HG02885 (cell line): ENCODE results near the gene TNK1.
A peak's percentile ranks its signal among the peaks of the same experiment; 100 is the strongest.

Source experiments
- ATAC-seq: cut with Tn5 transposase; IDR thresholded peaks from one replicate; pipeline ENCODE4 v1.9.1; 2021; ENCODE audit warnings: mild to moderate bottlenecking; ENCODE audit not compliant: unreplicated experiment, poor library complexity

Gene TNK1

DNA sequence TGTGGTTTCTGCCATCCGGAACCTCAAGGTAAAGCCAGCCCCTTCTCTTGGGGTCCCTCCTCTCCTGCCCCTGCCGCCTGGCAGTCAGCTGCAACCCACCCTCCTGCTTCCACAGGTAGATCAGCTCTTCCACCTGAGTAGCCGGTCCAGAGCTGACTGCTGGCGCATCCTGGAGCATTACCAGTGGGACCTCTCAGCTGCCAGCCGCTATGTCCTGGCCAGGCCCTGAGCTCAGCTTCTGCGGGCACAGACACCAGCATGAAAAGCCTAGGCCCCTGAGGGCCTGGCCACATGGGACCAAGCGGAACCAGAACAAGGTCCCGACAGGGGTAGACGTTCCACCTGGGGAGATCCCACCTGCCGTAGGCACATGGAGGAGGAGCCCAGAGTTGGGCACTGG lies 8.0 kb downstream of the TNK1 start:
- ATAC-seq = no peak

DNA sequence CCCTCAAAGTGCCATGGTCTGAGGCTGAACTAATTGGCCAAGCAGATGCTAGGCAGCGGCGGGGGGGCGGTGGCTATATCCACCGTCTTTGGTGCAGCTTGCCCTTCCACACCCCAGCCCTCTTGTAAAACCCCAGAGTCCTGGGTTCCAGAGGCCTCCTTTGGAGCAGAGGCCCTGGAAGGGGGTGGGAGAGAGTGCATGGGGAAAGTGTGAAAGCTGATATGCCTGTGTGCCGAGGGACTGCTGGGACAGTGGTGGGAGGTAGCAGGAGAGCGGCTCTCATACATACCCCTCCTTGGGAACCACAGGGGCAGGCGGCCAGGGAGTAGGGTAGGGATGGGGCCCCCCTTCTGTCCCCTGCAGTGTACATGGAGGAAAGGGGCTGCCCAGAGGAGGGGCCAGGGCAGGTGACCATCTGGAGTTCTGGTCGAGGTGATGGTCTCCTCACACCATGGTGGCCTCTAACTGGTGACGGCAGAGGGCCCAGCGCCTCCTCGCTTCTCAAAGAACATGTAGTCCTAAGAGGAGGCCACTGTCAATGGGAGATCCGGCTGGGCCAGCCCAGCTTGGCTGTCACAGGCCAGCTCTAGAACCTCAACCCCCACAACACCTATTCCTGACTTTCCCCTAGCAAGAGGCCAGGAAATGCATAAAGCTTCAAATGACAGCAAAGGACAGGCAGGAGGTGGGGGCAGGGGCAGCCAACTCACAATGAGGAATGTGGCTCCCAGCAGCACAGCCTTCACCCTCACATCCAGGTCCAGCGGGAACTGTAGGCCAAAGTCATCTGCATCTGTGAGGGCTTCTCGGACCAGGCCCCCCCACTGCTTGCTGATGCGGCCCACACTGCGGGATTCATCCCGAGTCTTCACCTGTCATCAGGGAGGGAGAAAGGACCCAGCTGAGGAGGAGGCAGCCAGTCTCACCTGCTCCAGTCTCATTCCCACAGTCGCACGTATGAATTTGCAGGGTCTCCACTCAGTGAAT lies 9.3 kb downstream of the TNK1 start:
- no peak for ATAC-seq

DNA sequence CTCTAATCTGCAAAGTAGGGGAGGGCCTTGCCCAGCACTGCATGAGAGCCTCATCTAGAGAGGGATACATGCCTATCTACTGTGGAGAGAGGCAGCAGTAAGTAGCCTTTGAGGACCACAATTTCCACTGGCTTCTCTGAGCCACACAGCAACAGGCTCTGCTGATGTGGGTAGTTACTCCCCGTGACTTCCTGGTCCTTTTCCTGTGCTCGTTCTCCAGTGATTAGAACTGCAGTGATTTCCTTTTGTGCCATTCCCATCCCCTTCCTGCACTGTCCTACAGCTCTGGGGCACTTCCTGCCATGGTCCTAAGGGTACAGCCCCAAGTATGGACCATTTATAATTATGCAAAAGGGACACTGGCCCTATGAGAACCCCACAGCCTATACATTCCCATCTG lies 10.4 kb downstream of the TNK1 start:
- no peak for ATAC-seq

DNA sequence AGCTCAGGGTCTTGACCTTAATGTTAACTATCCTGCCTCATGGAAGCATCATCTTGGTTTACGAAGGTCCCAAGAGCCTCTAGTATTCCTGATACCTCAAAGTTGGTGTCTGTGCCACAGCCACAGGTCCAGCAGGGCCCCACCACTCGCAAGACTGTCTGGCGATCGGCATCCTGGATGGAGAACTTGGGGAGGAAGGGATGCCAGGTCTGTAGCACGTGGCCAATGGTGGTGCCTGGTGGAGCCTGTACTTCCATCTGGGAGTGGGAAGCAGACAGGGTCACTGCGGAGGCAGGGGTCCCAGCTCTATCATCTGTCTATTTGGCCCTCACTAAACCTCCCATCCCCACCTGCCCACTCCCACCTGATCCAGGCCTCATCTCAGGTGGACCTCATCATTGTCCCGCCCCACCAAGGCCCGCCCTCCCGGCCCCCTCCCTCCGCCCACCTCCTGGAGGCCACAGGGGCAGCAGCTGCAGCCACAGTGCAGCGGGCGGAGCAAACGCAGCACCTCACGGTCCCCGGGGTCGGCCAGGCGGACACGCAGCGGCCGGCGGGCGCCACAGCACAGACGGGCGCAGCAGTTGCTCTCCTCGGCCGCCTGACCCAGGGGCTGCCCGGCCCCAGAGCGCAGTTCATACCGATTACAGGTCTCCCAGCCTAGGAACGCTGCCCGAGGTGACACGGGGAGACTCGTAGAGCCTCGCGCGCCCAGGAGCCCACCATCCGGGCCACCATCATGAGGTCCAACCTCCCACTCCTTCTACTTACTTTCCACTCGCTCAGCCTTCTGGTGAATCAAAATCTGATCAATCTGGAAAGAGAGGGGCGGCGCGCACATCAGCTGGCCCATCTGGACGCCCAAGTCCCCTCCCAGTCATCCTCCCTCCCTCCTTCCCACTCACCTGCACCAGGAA lies 12.1 kb downstream of the TNK1 start:
- ATAC-seq = no peak

DNA sequence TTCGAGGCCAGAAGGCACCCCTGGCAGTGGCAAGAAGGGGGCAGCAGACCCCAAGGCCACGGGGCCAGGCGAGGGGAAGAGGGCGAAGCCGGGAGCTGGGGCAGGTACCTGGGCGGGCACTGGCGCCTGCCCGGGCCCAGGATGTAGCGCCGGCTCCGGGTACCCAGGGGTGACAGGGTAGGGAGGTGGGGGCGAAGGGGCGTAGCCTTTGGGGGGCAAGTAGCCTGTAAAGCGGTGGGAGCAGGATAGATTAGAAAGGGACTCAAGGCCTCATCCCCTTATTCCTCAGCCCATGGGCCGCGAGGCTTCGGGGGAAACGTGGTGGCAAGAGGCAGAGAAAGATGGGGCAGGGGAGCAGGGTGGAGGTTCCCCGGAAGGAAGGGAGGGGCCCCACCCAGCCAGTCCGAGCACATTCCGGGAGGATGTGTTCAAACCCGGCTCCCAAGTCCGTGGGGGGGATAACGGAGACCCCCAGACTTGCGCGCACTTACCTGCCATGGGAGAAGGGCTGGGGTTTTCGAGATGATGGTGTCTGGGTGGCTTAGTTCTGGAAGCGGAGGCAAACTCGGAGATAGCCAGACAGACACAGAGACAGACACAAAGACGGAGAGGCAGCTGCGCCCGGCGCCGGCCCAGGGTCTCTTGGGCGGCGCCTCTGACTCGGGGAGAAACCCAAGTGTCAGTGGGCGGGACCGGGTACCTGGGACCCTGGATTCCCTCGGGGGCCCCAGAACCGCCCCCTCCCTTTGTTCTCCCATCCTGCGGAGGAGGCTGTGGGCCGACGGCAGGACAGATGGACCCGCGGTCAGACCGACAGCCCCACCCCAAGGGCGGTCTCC lies 12.9 kb downstream of the TNK1 start:
- ATAC-seq = peak; percentile 58

DNA sequence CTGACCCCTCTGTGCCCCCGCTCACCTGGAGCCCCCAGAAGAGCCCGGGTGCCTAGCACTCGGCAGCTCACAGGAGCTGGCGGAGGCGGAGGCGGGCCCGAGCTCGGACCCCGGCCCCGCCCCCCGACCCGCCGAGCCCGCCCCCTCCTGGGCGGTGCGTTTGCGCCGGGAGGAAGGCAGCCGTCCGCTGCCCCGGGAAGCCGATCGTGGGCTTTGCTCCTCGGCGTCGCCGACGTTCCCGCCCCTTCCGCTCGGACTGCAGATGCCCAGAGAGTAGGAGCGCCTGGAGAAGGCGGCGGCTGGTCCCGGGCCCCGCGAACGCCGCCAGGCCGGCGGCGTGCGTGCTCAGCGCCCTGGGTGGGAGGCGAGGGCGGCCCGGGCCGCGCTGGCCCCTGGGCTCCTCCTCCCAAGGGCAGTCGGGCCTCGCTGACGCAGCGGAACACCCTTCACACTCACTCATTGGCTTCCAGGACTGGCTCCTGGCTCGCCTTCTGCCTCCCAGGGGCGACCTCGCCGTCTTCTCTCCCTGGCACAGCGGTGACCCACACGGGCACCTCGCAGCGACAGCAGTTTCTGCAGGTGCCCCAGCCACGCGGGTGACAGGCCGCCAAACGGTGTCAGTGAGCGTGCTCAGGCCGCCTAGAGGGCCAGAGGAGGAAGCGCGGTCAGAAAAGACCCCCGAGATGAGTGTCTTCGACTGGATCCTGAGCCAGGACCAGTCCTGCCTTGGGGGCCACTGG lies 13.7 kb downstream of the TNK1 start, which contains the start of gene PLSCR3:
Gene PLSCR3, minus strand, starts transcription at position 74 of the 740 bp plus-strand sequence. CDS start 415 bp downstream, outside the sequence.
- peak; percentile 85 for ATAC-seq

DNA sequence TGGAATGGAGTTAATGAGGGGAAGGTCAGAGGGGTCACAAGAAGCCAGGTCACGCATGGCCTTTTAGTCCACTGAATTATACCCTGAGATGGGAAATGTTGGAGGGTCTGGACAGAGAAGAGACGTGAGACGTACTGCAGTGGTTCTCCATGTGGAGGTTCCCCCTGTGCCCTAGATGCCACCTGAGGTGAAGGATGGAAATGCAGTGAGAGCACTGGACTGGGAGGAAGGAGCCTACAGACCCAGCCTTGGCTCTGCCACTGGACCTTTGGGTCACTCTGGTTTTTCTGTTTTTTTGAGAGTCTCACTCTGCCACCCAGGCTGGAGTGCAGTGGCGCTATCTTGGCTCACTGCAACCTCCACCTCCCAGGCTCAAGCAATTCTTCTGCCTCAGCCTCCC lies 15.3 kb downstream of the TNK1 start:
- ATAC-seq = no peak

DNA sequence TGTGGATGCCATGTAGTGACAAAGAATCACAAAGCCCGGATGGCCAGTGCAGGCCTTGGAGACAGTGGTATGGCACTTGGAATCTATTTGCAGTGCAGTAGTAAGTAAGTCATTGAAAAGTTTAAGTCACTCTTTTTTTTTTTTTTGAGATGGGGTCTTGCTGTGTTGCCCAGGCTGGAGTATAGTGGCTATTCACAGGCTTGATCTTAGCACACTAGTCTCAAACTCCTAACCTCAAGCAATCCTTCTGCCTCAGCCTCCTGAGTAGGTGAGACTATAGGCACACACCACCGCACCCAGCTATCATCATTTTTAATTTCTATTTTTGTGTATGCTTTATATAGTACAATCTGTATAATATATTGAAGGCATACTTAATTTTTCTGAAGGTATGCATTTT lies 17.7 kb downstream of the TNK1 start:
- no peak for ATAC-seq

DNA sequence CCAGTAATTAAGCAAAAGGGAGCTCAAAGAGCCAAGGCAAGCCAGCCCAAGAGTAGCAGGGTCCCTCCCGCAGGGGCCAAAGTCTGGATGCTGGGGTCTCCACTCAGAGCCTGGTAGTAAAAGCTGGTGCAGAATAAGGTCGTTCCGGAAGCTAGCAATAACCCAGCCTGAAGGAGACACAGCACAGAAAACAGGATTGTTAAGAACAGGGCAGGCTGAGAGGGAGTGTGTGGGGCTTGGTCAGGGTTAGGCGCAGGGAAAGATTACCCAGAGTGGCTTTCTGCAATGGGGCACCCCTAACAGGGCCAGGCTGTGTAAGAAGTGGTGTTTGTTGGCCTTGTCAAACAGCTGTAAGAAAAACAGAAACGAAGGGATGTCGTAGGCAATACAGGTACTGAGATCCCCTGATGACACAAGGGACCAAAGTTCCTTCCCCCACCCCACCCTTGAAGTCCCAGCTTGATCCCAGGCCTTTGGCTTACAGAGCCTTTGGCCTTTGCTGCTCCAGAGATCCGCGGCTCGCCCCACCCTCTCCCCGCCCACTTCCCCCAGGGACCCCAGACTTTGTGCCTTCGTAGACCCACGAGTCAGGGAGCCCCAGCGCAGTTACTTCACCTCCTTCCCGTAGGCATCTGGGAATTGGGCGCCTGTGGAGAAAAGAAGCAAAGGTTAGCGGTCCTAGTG lies 22.3 kb downstream of the TNK1 start:
- ATAC-seq = no peak

DNA sequence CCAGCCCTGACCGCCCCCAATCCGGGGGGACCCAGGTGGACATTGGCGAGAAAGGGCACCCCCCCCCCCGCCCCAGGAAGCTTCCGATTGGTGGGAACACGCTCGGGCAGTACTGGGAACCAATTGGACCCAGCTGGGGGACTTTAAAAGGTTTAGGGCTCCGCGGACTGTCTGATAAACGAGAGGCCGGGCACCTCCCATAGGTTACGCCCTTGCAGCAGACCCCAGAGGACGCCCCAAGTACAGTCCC lies 22.8 kb downstream of the TNK1 start:
- no peak for ATAC-seq

DNA sequence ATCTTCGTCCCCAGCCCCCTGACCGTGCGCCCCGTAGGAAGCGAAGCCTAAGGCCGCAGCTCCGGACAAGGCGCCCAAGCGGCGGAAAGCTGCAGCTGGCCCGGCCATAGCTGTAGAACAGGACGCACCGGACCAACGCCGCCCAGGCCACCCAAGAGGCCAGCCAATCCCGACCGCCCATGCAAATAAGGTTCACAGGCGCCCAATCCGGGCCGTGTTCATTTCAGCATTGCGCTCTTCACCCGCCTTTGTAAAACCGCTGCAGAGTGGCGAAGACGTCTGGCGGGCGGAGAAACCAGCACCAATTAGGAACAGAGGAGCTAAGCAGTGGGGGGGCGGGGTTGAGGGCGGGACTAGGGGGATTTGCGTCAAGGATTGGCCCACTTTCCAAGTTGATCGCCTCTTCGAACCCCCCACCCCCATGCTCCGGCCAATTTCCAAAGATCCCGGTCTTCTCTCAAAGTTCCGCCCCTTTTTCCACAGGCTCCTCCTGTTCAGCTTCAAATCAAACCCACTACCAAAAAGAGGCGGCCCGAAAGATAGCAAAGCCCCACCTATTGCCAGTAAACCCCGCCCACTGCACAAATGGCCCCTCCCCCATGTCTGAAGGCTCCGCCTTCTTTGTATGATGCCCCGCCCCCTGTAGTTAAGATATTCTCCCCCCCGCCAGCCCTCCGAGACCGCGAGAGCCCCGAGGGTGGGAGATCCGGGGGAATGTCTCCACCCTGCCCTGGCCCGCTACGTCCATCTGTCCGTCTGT lies 23.3 kb downstream of the TNK1 start, which contains the start of gene TMEM256:
Gene TMEM256, minus strand, starts transcription at position 121 of the 760 bp plus-strand sequence. Its CDS starts 13 bp downstream, at position 108.
- peak; percentile 96 for ATAC-seq

DNA sequence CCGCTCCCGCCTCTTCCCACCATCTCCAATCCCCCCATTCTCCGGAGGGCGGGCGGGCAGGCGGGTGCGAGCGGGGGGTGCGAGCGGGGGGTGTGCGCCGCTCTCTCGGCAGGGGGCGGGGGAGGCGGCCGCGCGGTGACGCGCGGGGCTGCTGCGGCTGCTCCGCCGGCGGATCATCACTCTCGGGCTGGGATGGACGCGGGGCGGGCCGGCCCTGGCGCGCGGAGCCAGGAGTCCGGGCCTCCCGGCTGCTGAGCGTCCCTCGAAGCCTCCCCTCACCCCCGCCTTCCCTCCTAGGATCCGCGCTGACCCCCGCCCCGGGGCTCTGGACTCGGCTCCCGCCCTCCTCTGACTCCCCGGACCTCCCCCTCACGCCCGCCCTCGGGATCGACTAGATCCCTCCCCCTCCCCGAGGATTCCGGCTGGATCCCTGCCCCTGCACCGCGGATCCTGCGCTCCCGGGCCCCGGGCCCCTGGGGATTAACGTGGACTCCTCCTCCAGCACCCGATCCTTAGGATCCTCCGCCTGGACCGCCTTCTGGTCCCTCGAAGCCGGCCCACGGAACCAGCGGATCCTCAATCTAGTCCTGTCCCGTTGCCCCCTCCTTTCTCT lies 24.0 kb downstream of the TNK1 start:
- ATAC-seq = no peak

DNA sequence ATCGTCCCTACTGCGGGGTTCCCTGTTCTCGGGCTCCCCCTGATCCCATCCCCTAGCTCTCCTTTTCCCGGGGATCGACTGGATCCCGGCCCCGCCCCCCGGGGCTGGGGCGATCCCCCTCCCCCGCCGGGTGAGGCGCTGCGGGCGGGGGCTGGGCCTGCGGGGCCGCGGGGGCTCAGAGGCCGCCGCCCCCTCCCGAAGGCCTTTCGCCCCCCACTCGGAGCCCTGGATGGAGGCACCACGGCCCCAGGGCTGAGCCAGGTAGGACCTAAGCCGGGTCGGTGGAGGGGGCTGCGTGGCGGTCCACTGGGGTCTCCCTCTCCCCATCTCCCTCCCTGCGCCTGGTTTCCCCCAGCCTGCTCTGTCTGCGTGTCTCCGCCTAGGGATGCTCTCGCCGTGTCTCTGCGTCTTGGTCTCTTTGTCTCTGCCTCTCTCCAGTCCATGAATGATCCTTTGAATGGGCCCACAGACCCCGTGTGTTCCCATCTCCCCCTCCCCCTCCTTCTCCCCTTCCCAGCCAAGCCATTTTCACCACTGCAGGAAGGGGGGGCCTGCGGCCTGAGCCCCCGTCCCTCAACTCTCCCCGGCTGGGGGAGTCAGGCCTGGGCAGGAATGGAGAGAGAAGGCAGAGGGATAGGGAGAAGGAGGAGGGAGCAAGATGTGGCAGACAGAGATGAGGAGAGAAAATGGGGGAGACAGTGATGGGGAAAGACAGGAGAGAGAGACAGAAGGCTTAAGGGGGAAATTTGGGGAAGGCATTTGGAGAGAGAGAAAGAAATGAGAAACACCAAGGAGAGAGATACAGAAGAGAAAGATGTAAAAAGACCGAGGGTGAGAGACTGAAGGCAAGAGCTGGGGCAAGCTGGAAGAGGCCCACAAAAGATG lies 24.7 kb downstream of the TNK1 start:
- ATAC-seq = no peak

DNA sequence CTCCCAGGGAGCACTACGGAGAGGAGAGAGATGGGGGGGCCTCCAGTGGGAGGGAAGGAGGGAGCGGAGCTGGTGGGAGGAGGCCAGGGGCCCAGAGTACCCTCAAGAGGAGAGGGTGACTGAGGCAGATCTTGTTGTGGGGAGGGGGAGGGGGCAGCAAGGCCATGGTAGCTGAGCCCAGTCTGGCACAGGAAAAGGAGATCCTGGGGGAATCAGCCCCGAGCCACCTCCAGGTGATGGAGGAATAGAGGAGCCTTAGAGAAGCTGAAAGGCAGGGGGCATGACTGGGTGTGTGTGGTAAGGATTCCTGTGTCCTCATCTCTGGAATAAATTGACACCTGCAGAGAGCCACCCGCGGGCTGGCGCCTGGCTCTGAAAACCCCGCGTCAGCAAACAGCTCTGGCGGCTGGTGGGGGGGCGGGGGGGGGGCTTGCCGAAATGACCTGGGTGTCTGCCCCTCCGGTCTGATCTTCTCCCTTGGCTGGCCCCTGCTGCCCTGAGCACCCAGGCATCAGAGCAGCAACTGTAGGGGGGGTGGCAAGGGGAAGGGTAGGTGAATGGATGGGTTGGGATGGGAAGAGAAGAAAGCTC lies 25.4 kb downstream of the TNK1 start:
- ATAC-seq = no peak

DNA sequence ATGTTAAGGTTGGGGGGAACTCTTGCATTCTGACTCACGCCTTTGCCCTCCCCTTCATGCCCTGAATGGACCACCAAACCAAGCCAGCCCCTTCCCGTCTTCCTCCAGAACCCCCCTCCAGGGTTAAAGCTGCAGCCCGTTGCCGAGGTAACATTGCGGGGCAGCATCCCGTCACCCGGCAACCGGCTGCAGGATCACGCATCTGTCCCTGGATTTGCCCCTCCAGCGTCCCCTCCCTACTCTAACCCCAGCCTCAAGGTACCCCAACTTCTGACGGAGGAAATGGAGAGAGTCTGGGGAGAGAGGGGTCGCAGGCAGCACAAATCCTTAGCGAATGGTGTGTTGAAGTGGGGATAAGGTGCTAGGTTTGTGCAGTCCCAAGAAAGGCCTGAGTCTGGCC lies 26.2 kb downstream of the TNK1 start:
- no peak for ATAC-seq

DNA sequence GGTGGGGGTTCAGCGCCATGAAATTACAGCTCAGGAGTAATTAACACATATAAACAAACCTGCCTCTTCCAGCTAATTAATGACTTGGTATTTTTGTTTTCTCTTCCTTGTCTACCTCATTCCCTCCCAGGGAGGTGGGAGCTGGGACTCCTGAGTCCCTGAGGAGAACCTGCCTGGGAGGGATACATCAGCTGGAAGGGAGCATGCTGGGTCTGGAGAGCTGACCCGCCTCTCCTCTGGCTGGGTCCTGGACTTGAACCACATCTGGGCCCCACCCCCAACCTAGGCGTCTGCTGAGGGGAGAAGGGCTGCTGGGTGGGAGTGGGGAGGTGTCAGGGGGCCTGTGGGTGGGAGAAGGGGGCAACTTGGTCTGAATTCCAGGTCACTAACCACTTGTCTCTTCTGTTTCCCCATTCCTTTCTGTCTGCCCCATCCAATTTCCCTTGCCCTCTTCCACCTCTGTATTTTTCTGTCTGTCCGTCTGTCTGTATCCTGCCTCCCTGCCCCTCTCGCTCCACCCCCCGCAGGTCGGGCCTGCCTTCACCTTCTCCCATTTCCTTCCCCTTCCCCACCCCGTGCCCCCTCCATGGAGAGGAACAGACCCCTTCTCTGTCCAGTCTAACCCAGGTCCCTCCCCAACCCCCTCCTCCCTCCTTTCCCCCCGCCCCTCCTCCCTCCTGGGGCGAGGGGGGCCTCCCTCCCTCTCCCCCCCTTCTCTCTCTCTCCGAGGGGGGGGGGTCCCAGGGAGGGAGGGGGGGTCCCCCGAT lies 26.8 kb downstream of the TNK1 start, which contains the start of gene NLGN2:
Gene NLGN2, plus strand, starts transcription at position 361 of the 767 bp plus-strand sequence. CDS start 411 bp downstream, outside the sequence.
- no peak for ATAC-seq
